ENCODE results near the gene PACRG. TPM values are rescaled to one million over a fixed set of nuclear protein-coding genes. Genes with fewer than 3 reads are reported as not detected.

PACRG gene
- total and polyA plus RNA-seq, 10 of the 15 experiments (the other 5 are each of a cell fraction or from before 2014, with no cell fraction given) = not detected

- WGBS (ENCODE audit: insufficient coverage, insufficient replicate concordance, low lambda C conversion rate, missing lambda C conversion rate) = 0% methylated on average over 2 of the region's 2 CpGs
- TF ChIP-seq RAD21 (IDR thresholded peaks at IDR 0.05; ENCODE audit: insufficient read depth, low read depth, low read length) (0 out of 2 replicates have a peak, but pooled peaks have one; percentile 34), CTCF (IDR thresholded peaks at IDR 0.05 in 2 of 3, conservative IDR thresholded peaks at IDR 0.05 in 1 of 3; ENCODE audit: control insufficient read depth in 2 of 3, extremely low read depth in 1 of 3, insufficient read depth in 1 of 3, low read depth in 3 of 3, low read length in 3 of 3) (peak; percentile 30 to 45 (median 39); a peak in 4 of 6 replicates), ETV6 (conservative IDR thresholded peaks at IDR 0.05 in 1 of 2, IDR thresholded peaks at IDR 0.05 in 1 of 2; ENCODE audit: borderline replicate concordance in 1 of 2, low read depth in 1 of 2) (no peak), RB1 (IDR thresholded peaks at IDR 0.05; ENCODE audit: borderline replicate concordance) (no peak), REST (IDR thresholded peaks at IDR 0.05; ENCODE audit: low read depth, low read length) (no peak), SMC3 (IDR thresholded peaks at IDR 0.05; ENCODE audit: borderline replicate concordance, low read length) (peak; percentile 42; the same call in 1 of the 2 replicates), ZNF384 (IDR thresholded peaks at IDR 0.05; ENCODE audit: borderline replicate concordance, low read depth, low read length) (no peak)
- Histone ChIP-seq H4K20me1 (ENCODE audit: control insufficient read depth, insufficient read depth) (no peaks in the 10 kb centered on the region), H2AFZ (ENCODE audit: control insufficient read depth, low read depth, low read length) (no peak overlapping the region), H3K36me3 (ENCODE audit: control insufficient read depth in 2 of 2, insufficient read depth in 2 of 2, low read length in 1 of 2) (no peaks in the 10 kb centered on the region), H3K27ac (ENCODE audit: control insufficient read depth, insufficient read depth) (no peak overlapping the region), H3K9ac (ENCODE audit: control insufficient read depth, insufficient read depth, low read length) (no peak overlapping the region), H3K79me2 (ENCODE audit: control insufficient read depth, insufficient read depth, low read length) (no peaks in the 10 kb centered on the region), H3K9me3 (replicated peaks; ENCODE audit: control insufficient read depth, insufficient read depth, low read length) (no peaks in the 10 kb centered on the region), H3K4me1 (ENCODE audit: control insufficient read depth, insufficient read depth, low read length) (no peaks in the 10 kb centered on the region), H3K27me3 (replicated peaks in 1 of 2; ENCODE audit: control insufficient read depth in 2 of 2, insufficient read depth in 2 of 2, low read length in 1 of 2) (no peaks in the 10 kb centered on the region), H3K4me2 (ENCODE audit: control insufficient read depth, insufficient read depth) (no peak overlapping the region), H3K4me3 (no peak overlapping the region)
- intact Hi-C loops (cut with micrococcal nuclease; ENCODE audit: unreplicated experiment) (loop anchor here (1.0 kb wide), 1 partner anchor 1048 kb away; no protein-coding TSS in a partner anchor), in situ Hi-C loops (cut with MboI) (no loop called here)
- SMC1A ChIA-PET (ENCODE audit: uncharacterized antibody, unreplicated experiment) = no interaction called here
- FAIRE-seq = no peak
- POLR2A ChIA-PET = no interaction called here
- DNase-seq (ENCODE audit: low read depth, low spot score) = no peak
- RAD21 ChIA-PET (ENCODE audit: unreplicated experiment) = no interaction called here
- CTCF ChIA-PET = interaction anchor here (0.7 kb wide), 1 partner anchor 18 kb away, joined by 5 read pairs; no protein-coding TSS in a partner anchor
- 0 out of 3 replicates have a peak, but pooled peaks have one; percentile 43 for ATAC-seq
- no TSS peak for BruUV-seq (replicated peaks)
Measured at GRCh38 chr6:162907876-162908481, 180.2 kb downstream of the PACRG start.
